Left lung (tissue), 10 donors: ENCODE measurements around the gene ERBIN. TPM values are rescaled to one million over a fixed set of nuclear protein-coding genes. Genes with fewer than 3 reads are reported as not detected.

ENCODE experiments used
- ATAC-seq: fragments of 200-7000 bp; cut with Tn5 transposase; one replicate; pipeline ENCODE4 v1.9.1; 2020; ENCODE audit warnings: moderate library complexity
- DNase-seq, 4 donors: peaks; one replicate each; pipeline ENCODE4 v3.0.0-alpha.2; 2013 to 2020
- H3K27ac ChIP-seq, 2 donors: fragments of 200-600 bp; sonication (generic) in 1 of 2; one replicate each; pipeline versions ENCODE4 v1.5.0 to v1.8.0; 2020 to 2021
- H3K27me3 ChIP-seq, 2 donors: fragments of 200-600 bp; sonication (generic) in 1 of 2; one replicate each; pipeline versions ENCODE4 v1.5.0 to v1.8.0; 2020 to 2021
- H3K36me3 ChIP-seq, 2 donors: fragments of 200-600 bp; sonication (generic) in 1 of 2; one replicate each; pipeline versions ENCODE4 v1.5.0 to v1.8.0; 2020 to 2021
- H3K4me1 ChIP-seq, 2 donors: fragments of 200-600 bp; one replicate each; pipeline ENCODE4 v1.8.0; 2021
- H3K4me3 ChIP-seq, 2 donors: fragments of 200-600 bp; sonication (generic) in 1 of 2; one replicate each; pipeline versions ENCODE4 v1.5.0 to v1.8.0; 2020 to 2021; ENCODE audit warnings: mild to moderate bottlenecking in 1 of 2
- H3K9me3 ChIP-seq, 2 donors: fragments of 200-600 bp; sonication (generic) in 1 of 2; one replicate each; pipeline versions ENCODE4 v1.5.0 to v1.8.0; 2020 to 2021
- intact Hi-C, 2 donors: fragments of 100-400 bp; cut with DNase I; formaldehyde crosslinking; loops; one replicate each; pipeline versions ENCODE4 v1.11.2 to v1.14.2; 2022
- polyA plus RNA-seq, 6 donors: library from polyadenylated mRNA; unstranded; fragments of 120-200 nt; gene quantifications; one replicate each; pipeline ENCODE4 v1.2.1, GENCODE V29; 2013; ENCODE audit not compliant: insufficient read length in 6 of 6
- total RNA-seq, 2 donors: library from RNA; stranded (reverse); fragmentation: NEBNext Ultra II Directional; extraction: Animal tissue kit (Norgen Biotek cat#: 25700); gene quantifications; one replicate each; pipeline ENCODE4 v1.2.1, GENCODE V29; 2021
- TF ChIP-seq, protein P1 (sequence below), 2 donors: fragments of 200-600 bp; sonication (generic) in 1 of 2; IDR thresholded peaks; one replicate each; pipeline versions ENCODE4 v1.5.0 to v1.8.0; 2021; ENCODE audit warnings: antibody characterized with exemption in 2 of 2
- donor health status: DM: no; HTN: yes; CAD: no.
- donor health status: DM: no; HTN: no; CAD: no.

ERBIN gene
- total and polyA plus RNA-seq, 8 donors = 72.8 to 87.2 (median 79.3) TPM

DNA sequence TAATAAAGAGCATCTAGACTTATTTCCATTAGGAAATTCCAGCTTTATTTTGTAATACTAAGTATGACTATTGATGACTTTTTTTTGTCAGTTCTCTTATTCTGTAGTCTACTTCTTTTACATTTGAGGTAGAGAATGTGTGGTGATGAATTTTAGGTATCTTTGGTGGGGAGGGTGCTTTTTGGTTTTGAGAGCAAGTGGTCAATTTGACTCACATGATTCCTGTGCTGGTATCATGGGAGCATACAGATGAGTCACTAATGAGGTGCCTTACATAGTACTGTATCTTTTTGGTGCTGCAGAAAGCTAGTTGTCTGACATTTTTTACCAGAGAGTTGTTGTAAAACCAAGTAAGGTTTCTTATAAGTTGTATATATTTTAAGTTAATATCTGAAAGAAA, 35.3 kb downstream of the ERBIN start:
- no peaks in the 10 kb centered on the region for H3K36me3 ChIP-seq
- TF ChIP-seq, protein P1, sequence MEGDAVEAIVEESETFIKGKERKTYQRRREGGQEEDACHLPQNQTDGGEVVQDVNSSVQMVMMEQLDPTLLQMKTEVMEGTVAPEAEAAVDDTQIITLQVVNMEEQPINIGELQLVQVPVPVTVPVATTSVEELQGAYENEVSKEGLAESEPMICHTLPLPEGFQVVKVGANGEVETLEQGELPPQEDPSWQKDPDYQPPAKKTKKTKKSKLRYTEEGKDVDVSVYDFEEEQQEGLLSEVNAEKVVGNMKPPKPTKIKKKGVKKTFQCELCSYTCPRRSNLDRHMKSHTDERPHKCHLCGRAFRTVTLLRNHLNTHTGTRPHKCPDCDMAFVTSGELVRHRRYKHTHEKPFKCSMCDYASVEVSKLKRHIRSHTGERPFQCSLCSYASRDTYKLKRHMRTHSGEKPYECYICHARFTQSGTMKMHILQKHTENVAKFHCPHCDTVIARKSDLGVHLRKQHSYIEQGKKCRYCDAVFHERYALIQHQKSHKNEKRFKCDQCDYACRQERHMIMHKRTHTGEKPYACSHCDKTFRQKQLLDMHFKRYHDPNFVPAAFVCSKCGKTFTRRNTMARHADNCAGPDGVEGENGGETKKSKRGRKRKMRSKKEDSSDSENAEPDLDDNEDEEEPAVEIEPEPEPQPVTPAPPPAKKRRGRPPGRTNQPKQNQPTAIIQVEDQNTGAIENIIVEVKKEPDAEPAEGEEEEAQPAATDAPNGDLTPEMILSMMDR (IDR thresholded peaks at IDR 0.05) = no peak
- no peak overlapping the region for H3K4me3 ChIP-seq
- no peaks in the 10 kb centered on the region for H3K27me3 ChIP-seq
- ATAC-seq = peak; percentile 44
- DNase-seq = no peak
- H3K27ac ChIP-seq = no peak overlapping the region
- intact Hi-C loops = no loop called here
- peaks cover 0 to 41% of the 10 kb centered on the region in 2 donors for H3K4me1 ChIP-seq
- no peaks in the 10 kb centered on the region for H3K9me3 ChIP-seq

- no peaks in the 10 kb centered on the region for H3K27me3 ChIP-seq
- DNase-seq (no peak), ATAC-seq (peak; percentile 18)
- no peaks in the 10 kb centered on the region for H3K36me3 ChIP-seq
- H3K27ac ChIP-seq = no peak overlapping the region
- TF ChIP-seq, protein P1 (IDR thresholded peaks at IDR 0.05) = no peak
- no peak overlapping the region for H3K4me3 ChIP-seq
- peaks cover 0 to 53% of the 10 kb centered on the region in 2 donors for H3K4me1 ChIP-seq
- intact Hi-C loops = no loop called here
- no peaks in the 10 kb centered on the region for H3K9me3 ChIP-seq
These were observed 41.1 kb downstream of the ERBIN start for GRCh38 chr5:65967288-65968066.

GRCh38 chr5:65969539-65970393, 43.4 kb downstream of the ERBIN start:
- no peak for ATAC-seq
- Histone ChIP-seq H3K27ac (no peak overlapping the region), H3K4me3 (no peak overlapping the region), H3K4me1 (peaks cover 0 to 48% of the 10 kb centered on the region in 2 donors), H3K27me3 (no peaks in the 10 kb centered on the region), H3K36me3 (no peaks in the 10 kb centered on the region), H3K9me3 (no peaks in the 10 kb centered on the region)
- no peak for DNase-seq
- TF ChIP-seq, protein P1 (IDR thresholded peaks at IDR 0.05) = no peak
- intact Hi-C loops = no loop called here

DNA sequence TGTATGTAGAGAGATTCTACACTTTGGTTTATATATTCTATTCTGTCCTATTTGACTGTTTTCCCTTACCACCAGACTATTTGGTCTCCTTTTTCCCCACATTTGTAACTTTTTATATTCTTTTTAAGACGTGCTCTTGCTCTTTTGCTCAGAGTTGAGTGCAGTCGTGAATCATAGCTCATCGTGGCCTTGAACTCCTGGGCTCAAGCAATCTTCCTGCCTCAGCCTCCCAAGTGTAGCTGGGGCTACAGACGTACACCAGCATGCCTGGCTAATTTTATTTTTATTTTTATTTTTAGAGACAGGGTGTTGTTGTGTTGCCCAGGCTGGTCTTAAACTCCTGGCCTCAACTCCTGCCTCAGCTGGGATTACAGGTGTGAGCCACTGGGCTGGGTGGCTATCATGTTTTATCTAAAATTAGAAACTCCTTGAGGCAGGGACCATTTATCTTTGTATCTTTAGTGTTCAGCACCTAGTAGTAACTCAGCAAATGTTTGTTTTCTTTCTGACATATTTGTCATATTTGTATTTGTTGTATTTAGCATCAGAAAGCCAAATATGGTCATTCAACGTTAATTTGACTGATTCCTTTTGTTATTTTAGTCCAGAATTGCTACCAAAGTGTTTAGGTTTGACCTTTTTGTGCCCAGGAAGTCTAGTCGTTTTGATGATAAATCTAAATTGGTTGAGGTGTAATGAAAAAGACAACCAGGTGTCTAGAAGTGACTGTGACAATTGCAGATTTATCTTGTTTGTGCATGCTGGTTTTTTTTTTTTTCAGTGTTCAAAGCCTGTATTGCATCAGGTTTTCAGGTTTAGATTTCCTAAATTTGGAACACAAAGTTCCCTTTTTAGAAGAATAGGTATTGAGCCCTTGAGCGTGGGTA, 44.3 kb downstream of the ERBIN start:
- TF ChIP-seq, protein P1 (IDR thresholded peaks at IDR 0.05) = no peak
- DNase-seq = no peak
- H3K27me3 ChIP-seq = no peaks in the 10 kb centered on the region

More for the DNA sequence above, 44.3 kb downstream of the ERBIN start:
- ATAC-seq = no peak
- Histone ChIP-seq H3K27ac (no peak overlapping the region), H3K36me3 (no peaks in the 10 kb centered on the region), H3K4me1 (peaks cover 0 to 43% of the 10 kb centered on the region in 2 donors), H3K9me3 (no peaks in the 10 kb centered on the region), H3K4me3 (no peak overlapping the region)
- intact Hi-C loops = no loop called here
